ENCODE data around the gene ISCU. TPM values are rescaled to one million over a fixed set of nuclear protein-coding genes. Genes with fewer than 3 reads are reported as not detected.

Gene ISCU
- total RNA-seq, 1 donor: 136 TPM

GRCh38 chr12:108517288-108518100, 44.9 kb upstream of the ISCU start:
- TF ChIP-seq CTCF (IDR thresholded peaks at IDR 0.05; ENCODE audit: insufficient read depth, low read length): no peak

GRCh38 chr12:108518101-108518715, 44.2 kb upstream of the ISCU start:
- TF ChIP-seq CTCF (IDR thresholded peaks at IDR 0.05; ENCODE audit: insufficient read depth, low read length): no peak
- no peak for DNase-seq (ENCODE audit: low read depth)
- no peak overlapping the region for H3K4me3 ChIP-seq (ENCODE audit: low read depth, low read length)

More at GRCh38 chr12:108517288-108518100, 44.9 kb upstream of the ISCU start:
- DNase-seq (ENCODE audit: low read depth): no peak
- no peak overlapping the region for H3K4me3 ChIP-seq (ENCODE audit: low read depth, low read length)

- no peak for TF ChIP-seq CTCF (IDR thresholded peaks at IDR 0.05; ENCODE audit: insufficient read depth, low read length)
- no peak for DNase-seq (ENCODE audit: low read depth)
- no peak overlapping the region for H3K4me3 ChIP-seq (ENCODE audit: low read depth, low read length)
Measured at GRCh38 chr12:108518716-108519496, 43.5 kb upstream of the ISCU start.

GRCh38 chr12:108519558-108519957, 42.8 kb upstream of the ISCU start:
- TF ChIP-seq CTCF (IDR thresholded peaks at IDR 0.05; ENCODE audit: insufficient read depth, low read length): no peak
- no peak overlapping the region for H3K4me3 ChIP-seq (ENCODE audit: low read depth, low read length)
- DNase-seq (ENCODE audit: low read depth): no peak

GRCh38 chr12:108523365-108523764, 39.0 kb upstream of the ISCU start:
- no peak overlapping the region for H3K4me3 ChIP-seq (ENCODE audit: low read depth, low read length)
- TF ChIP-seq CTCF (IDR thresholded peaks at IDR 0.05; ENCODE audit: insufficient read depth, low read length): no peak
- DNase-seq (ENCODE audit: low read depth): no peak

GRCh38 chr12:108525681-108526080, 36.7 kb upstream of the ISCU start:
- TF ChIP-seq CTCF (IDR thresholded peaks at IDR 0.05; ENCODE audit: insufficient read depth, low read length): no peak
- H3K4me3 ChIP-seq (ENCODE audit: low read depth, low read length): no peak overlapping the region
- DNase-seq (ENCODE audit: low read depth): no peak

Measured in fibroblast of the aortic adventitia (primary cell).